Measurements from ENCODE around the gene UPK1A. TPM values are rescaled to one million over a fixed set of nuclear protein-coding genes. Genes with fewer than 3 reads are reported as not detected.

UPK1A gene
- total and polyA plus RNA-seq, 10 of the 15 experiments (the other 5 are each of a cell fraction or from before 2014, with no cell fraction given), result 0.15 to 1.9 (median 0.26) TPM; not detected in 7

- TF ChIP-seq CBX3 (IDR thresholded peaks at IDR 0.05; ENCODE audit: borderline replicate concordance, low read depth) (no peak), GATAD2B (conservative IDR thresholded peaks at IDR 0.05; ENCODE audit: low read depth) (no peak), BCL3 (IDR thresholded peaks at IDR 0.05; ENCODE audit: borderline replicate concordance, insufficient read depth, low read depth, low read length, poor library complexity, severe bottlenecking) (no peak), ZNF592 (IDR thresholded peaks at IDR 0.05) (no peak), BRCA1 (IDR thresholded peaks at IDR 0.05; ENCODE audit: low read depth, low read length) (no peak), CEBPB (IDR thresholded peaks at IDR 0.05; ENCODE audit: borderline replicate concordance in 1 of 2, low read depth in 2 of 2, low read length in 2 of 2) (no peak), KLF5 (IDR thresholded peaks at IDR 0.05; ENCODE audit: partially characterized antibody) (no peak), HDGF (IDR thresholded peaks at IDR 0.05) (0 out of 2 replicates have a peak, but pooled peaks have one; percentile 36), ZBED1 (IDR thresholded peaks at IDR 0.05; ENCODE audit: borderline replicate concordance) (no peak), SIN3A (IDR thresholded peaks at IDR 0.05; ENCODE audit: low read depth, low read length) (no peak), NKRF (conservative IDR thresholded peaks at IDR 0.05) (peak; percentile 73), ZNF622 (IDR thresholded peaks at IDR 0.05) (no peak), BACH1 (IDR thresholded peaks at IDR 0.05; ENCODE audit: borderline replicate concordance) (no peak), NR2C2 (IDR thresholded peaks at IDR 0.05; ENCODE audit: borderline replicate concordance, control insufficient read depth, insufficient read length, low read depth) (no peak), CHD1 (IDR thresholded peaks at IDR 0.05; ENCODE audit: low read depth, low read length) (no peak), MEF2B (IDR thresholded peaks at IDR 0.05; ENCODE audit: partially characterized antibody, poor library complexity, severe bottlenecking) (no peak), ZSCAN29 (IDR thresholded peaks at IDR 0.05) (no peak), SUZ12 (IDR thresholded peaks at IDR 0.05; ENCODE audit: unreplicated experiment) (no peak)
- TF ChIP-seq, protein P1, sequence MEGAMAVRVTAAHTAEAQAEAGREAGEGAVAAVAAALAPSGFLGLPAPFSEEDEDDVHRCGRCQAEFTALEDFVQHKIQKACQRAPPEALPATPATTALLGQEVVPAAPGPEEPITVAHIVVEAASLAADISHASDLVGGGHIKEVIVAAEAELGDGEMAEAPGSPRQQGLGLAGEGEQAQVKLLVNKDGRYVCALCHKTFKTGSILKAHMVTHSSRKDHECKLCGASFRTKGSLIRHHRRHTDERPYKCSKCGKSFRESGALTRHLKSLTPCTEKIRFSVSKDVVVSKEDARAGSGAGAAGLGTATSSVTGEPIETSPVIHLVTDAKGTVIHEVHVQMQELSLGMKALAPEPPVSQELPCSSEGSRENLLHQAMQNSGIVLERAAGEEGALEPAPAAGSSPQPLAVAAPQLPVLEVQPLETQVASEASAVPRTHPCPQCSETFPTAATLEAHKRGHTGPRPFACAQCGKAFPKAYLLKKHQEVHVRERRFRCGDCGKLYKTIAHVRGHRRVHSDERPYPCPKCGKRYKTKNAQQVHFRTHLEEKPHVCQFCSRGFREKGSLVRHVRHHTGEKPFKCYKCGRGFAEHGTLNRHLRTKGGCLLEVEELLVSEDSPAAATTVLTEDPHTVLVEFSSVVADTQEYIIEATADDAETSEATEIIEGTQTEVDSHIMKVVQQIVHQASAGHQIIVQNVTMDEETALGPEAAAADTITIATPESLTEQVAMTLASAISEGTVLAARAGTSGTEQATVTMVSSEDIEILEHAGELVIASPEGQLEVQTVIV (IDR thresholded peaks at IDR 0.05; ENCODE audit: borderline replicate concordance, partially characterized antibody), result no peak
Observed at GRCh38 chr19:35648017-35648961, 18.0 kb upstream of the UPK1A start, which contains the start of gene COX6B1 (continued).
